GM18526 (cell line): Measurements from ENCODE around the gene FAM163B.

Source experiments
- POLR2A ChIP-seq: IDR thresholded peaks from 3 replicates; pipeline ENCODE4 v1.6.1; 2011; ENCODE audit not compliant: insufficient read length; ENCODE audit errors: extremely low read depth

FAM163B gene

DNA sequence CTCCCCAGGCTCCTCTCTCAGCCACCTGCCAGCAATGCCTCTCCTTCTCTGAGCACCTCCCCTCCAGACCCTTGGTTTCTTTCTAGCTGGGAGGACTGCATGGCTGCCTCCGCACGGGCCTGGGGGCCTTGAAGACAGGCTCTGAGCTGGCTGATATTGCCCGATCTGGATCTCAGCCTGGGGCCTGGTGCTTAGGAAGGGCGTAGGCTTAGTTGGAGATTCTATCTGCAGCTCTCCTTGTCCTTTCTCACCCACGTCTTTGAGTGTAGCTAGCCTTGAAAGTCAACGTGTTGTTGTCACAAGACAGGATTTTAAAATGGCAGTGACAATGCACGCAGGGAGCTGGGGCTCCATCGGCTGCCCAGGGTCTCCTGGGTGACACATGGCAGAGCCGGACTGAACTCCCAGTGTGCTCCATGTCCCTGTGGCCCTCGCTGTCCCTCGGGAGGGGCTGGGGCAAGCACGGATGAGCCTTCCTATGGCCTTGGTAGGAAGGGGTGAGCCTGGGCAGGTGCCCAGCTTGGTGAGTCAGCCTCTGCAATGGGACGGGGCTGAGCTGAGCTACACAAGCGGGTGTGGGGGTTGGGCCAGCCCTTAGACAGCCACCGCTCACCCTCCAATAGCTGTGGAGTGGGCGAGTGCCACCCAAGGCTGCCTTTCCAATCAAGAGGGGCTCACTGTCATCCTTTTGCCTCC, 65.3 kb downstream of the FAM163B start:
- no peak for TF ChIP-seq POLR2A

DNA sequence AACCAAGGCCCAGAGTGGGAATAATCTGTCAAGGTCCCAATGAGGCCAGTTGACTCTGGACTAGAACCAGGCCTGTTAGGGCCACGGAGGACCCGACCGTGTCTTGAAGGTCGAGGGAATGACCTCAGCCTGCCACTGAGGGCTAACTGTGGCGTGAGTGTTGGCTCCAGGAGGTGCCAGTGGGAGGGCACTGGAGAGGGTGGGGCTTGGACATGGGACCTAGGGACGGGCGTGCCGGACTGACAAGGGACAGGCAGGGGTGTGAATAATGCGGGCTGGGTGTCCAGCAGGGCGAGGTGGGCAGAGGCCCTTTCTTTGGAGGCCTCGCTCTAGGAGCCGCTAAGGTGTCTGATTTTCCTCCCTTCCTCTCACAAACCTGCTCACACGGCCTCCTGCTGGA, 67.2 kb downstream of the FAM163B start:
- TF ChIP-seq POLR2A: no peak

DNA sequence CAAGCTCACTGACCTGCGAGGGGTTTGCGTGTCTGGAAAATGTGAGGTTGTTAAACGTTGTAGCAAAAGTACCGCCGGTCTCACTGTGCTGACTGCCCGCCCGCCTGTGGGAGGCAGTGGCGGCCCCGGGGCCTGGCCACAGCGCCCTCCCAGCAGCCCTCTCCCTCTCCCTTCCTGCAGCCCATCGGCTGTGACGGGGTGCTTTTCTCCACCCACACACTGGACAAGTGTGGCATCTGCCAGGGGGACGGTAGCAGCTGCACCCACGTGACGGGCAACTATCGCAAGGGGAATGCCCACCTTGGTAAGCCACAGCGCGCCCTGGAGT, 68.5 kb downstream of the FAM163B start:
- no peak for TF ChIP-seq POLR2A

DNA sequence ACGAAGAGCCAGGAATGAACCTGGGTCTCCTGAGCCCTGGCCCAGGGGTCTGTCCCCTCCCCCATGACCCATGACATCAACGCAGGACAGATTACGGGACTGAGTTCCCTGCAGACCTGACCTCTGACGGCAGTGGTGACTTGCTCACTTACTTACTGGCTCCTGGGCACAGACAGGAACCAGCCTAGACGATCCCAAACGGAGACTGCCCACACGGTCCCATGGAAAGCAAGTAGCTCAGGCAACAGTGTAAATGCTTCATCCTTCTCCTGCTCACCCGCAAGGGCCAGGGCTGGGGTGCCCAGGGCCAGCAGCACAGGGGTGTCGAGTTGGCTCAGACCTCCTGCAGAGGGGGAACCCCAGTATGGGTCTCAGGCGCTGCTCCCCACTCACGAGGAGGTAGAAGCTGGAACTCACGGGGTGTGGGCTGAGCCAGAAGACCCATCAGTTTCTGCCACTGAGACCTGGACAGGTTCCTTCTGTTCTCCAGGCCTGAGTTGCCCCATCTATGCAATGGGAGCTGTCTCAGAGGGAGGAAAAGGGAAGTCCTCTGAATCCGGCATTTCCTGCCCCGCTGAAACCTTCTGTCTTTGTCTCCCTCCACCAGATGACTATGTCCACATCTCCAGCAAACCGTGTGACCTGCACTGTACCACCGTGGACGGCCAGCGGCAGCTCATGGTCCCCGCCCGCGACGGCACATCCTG, 69.0 kb downstream of the FAM163B start:
- no peak for TF ChIP-seq POLR2A

DNA sequence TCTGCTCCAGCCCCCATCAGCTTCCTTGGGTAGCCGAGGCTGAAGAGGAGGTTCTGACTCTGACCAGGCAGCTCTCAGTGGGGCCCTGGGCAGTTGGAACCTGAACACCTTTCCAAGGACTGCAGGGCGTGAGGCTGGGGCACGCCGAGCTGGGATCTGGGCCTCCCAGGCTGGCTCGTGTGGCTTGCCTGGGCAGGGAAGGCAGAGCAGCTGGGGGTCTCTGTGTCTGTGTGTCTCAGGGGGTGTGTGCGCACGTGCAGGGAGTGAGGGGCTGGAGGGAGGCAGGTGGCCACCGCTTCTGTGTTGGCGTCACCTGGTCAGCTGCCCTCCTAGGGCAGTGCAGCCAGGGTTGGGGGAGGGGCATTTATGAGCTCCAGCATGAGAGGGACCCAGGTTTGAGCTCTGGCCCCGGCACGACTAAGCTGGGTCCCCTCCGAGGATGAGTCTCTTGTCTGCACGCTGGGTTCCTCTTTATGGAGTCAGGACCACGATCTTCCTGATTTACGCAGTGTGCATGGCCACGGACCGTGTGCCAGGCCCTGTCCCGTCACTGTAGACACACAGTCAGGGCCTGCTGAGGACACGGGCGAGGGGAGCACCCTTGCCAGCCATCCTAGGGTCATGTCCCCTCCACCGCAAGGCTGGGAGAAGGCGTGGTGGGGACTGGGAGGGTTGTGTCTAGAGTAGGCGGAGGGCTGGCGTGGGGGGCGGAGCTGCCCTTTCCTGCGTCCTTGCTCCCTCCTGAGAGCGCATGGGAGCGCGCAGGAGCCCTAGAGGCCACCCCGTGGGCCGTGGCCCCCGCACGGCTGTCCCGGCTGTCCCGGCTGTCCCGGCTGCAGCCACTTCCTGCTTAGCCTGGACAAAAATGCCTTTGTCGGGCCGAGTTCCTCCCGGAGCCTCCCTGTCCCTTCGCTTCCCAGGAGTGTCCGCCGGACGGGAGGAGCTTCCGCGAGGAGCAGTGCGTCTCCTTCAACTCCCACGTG, 70.0 kb downstream of the FAM163B start:
- no peak for TF ChIP-seq POLR2A

DNA sequence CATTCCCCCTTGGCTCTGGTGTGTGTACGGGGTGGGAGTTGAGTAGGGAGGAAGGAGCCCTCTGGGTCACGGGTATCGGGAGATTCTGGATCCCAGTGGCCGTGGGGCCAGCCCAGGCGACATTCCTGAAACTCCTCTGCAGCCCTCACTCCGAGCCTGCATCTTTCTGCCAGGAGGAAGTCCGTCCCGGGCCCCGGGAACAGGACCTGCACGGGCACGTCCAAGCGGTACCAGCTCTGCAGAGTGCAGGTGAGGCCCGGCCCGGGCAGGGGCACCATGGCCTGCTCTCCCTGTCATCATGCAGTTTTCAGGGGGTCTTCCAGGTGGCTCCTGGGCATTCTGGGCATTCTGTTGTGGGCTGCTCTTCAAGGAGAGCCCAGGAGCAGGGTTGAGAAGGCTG, 71.0 kb downstream of the FAM163B start:
- TF ChIP-seq POLR2A: no peak

DNA sequence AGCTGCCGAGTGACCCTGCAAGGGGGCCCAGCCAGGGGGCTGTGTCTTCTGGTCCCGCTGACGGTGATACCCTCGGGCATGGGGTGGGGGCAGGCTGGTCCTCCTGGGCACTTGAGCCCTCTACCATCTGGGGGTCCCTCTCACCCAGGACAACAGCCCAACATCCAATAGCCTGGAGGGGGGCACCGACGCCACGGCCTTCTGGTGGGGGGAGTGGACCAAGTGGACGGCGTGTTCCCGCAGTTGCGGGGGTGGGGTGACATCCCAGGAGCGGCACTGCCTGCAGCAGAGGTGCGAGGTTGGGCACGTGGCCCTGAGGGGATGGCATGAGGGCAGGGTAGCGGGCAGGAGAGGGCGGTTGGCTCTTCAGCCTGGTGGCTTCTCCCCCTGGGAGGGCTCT, 71.9 kb downstream of the FAM163B start:
- TF ChIP-seq POLR2A: no peak

DNA sequence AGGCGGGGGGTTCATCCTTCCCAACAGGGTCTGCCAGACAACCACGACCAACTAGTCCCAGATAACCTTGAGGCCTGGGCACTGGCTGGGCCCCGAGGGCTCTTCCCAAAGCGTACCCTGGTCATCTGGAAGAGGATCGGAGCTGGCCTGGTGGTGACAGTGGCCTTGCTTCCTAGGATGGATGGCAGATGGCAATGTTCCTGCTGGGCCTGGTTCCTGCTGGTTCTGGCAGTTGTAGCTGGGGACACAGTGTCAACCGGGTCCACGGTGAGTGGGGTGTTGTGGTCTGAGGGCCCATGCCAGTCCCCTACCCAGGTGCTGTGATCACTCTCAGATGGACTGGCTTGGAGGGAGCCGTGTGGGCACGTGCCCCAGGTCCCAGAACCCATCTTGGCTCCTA, 72.7 kb downstream of the FAM163B start:
- no peak for TF ChIP-seq POLR2A

DNA sequence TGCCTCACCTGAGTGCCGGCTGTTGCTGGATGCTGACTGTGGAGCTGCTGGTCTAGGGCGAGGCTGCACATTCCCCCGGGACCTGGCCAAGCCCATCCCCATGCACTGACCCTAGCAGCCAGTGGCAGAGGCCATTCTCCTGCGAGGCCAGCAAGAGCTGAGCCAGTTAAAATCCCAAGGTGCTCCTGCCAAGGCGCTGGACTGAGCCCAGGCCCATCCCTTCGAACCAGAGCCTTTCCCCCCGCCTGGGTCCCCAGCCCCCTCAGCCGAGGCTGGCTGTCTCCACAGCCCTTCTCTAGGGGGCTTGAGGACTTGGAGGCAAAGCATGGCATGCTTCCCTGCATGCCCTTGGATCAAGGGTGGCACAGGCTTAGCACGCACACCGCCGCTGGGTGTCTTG, 73.1 kb downstream of the FAM163B start:
- TF ChIP-seq POLR2A: no peak

DNA sequence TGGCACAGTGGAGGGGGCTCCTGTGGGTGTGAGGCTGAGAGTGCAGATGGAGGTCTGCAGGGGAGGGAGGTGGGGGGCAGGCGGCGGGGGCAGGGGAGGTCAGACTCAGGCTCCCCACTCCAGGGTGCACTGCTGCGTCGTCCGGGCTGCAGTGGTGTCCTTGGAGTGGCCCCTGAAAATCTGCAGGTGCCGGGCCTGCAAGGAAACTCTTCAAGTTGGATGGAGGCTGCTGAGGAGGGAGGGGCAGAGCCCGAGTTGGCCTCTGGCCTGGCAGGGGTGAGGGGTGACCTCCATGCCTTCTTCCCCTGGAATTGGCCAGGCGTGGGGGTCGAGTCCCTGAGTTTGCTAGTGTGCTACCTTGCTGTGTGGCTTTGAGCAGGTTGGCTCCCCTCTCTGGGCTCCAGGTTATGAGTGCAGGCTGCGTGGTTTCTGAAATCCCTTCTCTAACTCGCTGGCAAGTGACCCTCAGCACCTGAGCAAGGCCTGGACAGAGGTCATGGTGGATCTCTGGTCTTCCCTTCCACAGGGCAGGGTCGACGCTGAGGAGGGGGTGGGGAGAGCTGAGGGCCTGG, 73.8 kb downstream of the FAM163B start:
- TF ChIP-seq POLR2A: no peak

DNA sequence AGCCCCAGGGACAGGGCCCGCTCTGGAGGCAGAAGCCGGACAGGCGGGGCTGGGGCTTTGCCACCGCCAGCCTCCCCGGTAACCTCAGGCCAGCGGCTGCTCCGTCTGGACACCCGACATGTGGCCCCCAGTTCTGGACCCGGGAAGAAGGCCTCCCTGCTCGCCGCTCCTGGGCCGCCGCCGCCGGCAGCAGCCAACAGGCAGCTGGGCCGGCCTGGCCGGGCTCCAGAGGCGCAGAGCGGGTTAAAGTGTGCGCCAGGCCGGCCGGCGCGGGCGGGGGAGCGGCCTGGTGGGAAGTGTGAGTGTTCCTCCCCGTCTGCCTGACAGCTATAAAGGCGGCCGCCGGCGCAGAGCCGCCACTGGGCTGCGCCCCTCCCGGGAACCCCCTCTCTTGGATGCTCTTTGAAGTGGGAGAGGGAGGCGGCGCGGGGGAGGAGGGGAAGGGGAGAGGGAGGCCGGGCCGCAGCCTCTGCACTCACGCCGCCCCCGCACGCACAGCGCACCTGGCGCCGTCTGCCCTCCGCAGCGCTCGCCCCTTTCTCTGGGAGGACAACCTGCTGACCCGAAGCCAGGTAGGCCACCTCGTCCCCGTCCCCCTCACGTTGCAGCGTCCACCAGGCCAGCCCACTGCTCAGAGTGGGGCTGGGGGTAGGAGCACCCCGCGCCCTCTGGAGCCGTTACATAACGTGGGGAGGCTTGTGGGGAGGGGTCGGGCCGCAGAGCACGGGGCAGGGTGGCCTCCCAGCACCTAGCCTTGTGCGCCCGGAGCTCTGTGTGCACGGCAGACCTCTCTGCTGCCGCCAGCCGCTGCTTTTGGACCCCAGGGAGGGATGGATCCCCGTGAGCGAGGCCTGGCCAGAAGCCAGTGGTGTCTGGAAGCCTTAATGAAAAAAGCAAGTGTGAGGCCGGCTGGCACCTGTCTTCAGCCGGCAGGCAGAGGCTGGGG, 74.6 kb downstream of the FAM163B start, which contains the start of gene ADAMTSL2:
Gene ADAMTSL2 (plus strand): TSS at position 359 of the 946 bp plus-strand sequence. CDS start 2,009 bp downstream, outside the sequence.
- TF ChIP-seq POLR2A: no peak

DNA sequence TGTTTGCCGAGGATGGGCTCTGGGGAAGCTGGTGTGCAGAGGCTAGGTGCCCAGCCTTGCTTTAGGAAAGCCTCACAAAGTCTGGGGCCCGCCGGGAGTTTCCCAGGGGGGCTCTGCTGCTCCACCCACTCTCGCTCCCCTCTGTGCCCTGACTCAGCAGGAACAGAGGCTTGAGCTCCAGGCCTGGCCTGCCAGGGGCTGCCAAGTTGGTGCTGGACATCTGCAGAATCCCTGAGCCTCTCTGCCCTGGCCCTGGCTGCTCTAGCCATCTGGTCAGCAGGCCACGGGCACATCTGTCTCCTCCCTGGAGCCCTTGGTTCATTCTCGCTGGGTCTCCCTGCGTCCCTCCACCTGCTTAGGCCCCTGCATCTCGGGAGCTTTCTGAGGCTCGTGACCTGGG, 75.3 kb downstream of the FAM163B start:
- TF ChIP-seq POLR2A: no peak

DNA sequence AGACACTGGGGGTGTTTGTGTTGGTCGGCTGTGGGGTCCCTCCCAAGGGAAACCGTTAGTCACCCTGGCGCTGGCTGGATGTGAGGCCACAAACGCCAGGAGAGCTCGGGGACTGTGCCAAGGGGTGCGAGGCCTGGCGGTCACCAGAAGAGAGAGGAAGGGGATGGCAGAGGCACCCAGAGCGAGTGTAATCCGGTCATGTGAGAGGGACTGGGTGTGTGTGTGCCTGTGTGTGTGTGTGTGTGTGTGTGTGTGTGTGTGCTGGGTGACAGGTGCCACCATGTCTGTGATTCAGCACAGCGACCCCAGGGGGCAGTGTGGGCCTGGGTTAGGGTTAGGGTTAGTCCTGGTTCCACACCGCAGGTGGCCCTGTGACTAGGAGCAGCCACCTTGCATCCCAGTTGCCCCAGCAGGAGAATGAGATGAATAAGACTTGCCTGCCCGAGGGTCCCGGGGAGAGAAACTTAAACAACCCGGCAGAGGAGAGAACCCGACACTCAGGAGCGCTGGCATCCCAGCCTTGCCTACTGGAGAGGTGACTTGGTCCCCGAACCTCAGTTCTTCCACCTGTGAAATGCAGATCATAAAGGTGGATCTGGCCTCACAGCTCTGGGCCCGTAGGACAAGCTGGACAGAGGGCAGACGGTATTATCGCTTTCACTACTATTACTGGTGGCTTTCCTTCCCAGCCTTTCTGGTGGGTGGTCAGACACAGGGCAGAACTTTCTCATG, 76.1 kb downstream of the FAM163B start:
- TF ChIP-seq POLR2A: no peak

DNA sequence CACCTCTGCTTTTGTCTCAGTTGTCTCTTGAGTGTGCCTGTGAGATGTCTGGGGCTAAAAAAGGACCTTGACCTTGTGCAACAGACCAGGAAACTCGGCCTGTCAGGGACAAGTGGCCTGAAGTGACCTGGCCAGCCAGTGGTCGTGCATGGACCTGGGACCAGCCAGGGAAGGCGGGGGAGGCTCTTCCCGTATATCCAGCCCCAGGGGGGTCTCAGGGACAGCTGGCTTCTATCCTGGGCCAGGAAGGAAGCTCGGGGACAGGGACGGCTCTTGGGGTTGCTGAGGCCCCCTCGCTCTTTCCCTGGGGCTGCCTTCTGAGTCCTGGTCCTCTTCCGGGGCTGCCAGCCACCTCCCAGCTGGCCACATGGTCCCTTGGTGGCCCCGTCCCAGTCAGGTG, 77.9 kb downstream of the FAM163B start:
- TF ChIP-seq POLR2A: no peak
